Activated CD8-positive, alpha-beta T cell treated with anti-CD3 and anti-CD28 coated beads for 36 hours (primary cell): Measurements from ENCODE around the gene FZD10. TPM values are rescaled to one million over a fixed set of nuclear protein-coding genes. Genes with fewer than 3 reads are reported as not detected.

ENCODE experiments used
- ATAC-seq: fragments of 200-7000 bp; cut with Tn5 transposase; one replicate; pipeline ENCODE4 v1.10.0; 2021; ENCODE audit warnings: mild to moderate bottlenecking, moderate library complexity
- CTCF ChIA-PET: fragments of 350-600 bp; sonication (Branson Sonifier 250); formaldehyde crosslinking; loops from one replicate; lab custom pipeline; 2021; ENCODE audit warnings: antibody characterized with exemption; lab: Charles Lee
- POLR2A ChIA-PET: fragments of 350-600 bp; sonication (Branson Sonifier 250); formaldehyde crosslinking; loops from one replicate; lab custom pipeline; 2021; ENCODE audit warnings: antibody characterized with exemption; lab: Charles Lee
- DNase-seq: peaks from one replicate; pipeline ENCODE4 v3.0.0-alpha.2; 2020
- H3K27ac Mint-ChIP-seq: one replicate; pipeline ENCODE4 v1.8.0; 2021; ENCODE audit warnings: mild to moderate bottlenecking, mixed read lengths
- H3K27me3 Mint-ChIP-seq: one replicate; pipeline ENCODE4 v1.8.0; 2021; ENCODE audit warnings: mixed read lengths
- H3K36me3 Mint-ChIP-seq: one replicate; pipeline ENCODE4 v1.8.0; 2021; ENCODE audit warnings: low read depth, mixed read lengths
- H3K4me1 Mint-ChIP-seq: one replicate; pipeline ENCODE4 v1.8.0; 2021; ENCODE audit warnings: low read depth, mixed read lengths
- H3K4me3 Mint-ChIP-seq: one replicate; pipeline ENCODE4 v1.8.0; 2021; ENCODE audit warnings: mild to moderate bottlenecking, moderate library complexity, mixed read lengths
- H3K9me3 Mint-ChIP-seq: one replicate; pipeline ENCODE4 v1.8.0; 2021; ENCODE audit warnings: mixed read lengths
- CTCF ChIP-seq: fragments of 200-600 bp; IDR thresholded peaks from one replicate; pipeline ENCODE4 v1.8.0; 2022; ENCODE audit warnings: antibody characterized with exemption, mild to moderate bottlenecking
- intact Hi-C: fragments of 100-400 bp; cut with micrococcal nuclease; formaldehyde crosslinking; loops from one replicate; pipeline ENCODE4 v1.10.0; 2022
- total RNA-seq, 2 experiments: library from RNA; stranded (reverse); gene quantifications; one replicate each; pipeline ENCODE4 v1.2.3, GENCODE V29; 2021

Gene FZD10
- total RNA-seq, 2 experiments from 2014 or later: not detected

GRCh38 chr12:130212384-130212989 lies 50.2 kb downstream of the FZD10 start:
- TF ChIP-seq CTCF: no peak
- no peak for DNase-seq
- ChIA-PET CTCF (no interaction called here), POLR2A (no interaction called here)
- ATAC-seq: no peak
- Mint-ChIP-seq H3K27me3 (peaks cover 2% of the 10 kb centered on the region), H3K9me3 (peaks cover 11% of the 10 kb centered on the region), H3K4me1 (peaks cover 2% of the 10 kb centered on the region), H3K4me3 (no peak overlapping the region), H3K27ac (no peak overlapping the region), H3K36me3 (no peaks in the 10 kb centered on the region)
- intact Hi-C loops: no loop called here

GRCh38 chr12:130213249-130213648 lies 51.0 kb downstream of the FZD10 start:
- no peak for TF ChIP-seq CTCF
- ChIA-PET POLR2A (no interaction called here), CTCF (no interaction called here)
- DNase-seq (no peak), ATAC-seq (no peak)
- intact Hi-C loops: no loop called here
- Mint-ChIP-seq H3K27ac (no peak overlapping the region), H3K4me1 (peaks cover 2% of the 10 kb centered on the region), H3K4me3 (no peak overlapping the region), H3K9me3 (peaks cover 3% of the 10 kb centered on the region), H3K36me3 (no peaks in the 10 kb centered on the region), H3K27me3 (peaks cover 2% of the 10 kb centered on the region)

- H3K27ac Mint-ChIP-seq: no peak overlapping the region
- H3K36me3 Mint-ChIP-seq: no peaks in the 10 kb centered on the region
- peaks cover 2% of the 10 kb centered on the region for H3K4me1 Mint-ChIP-seq
- no peak overlapping the region for H3K4me3 Mint-ChIP-seq
- ATAC-seq (no peak), DNase-seq (no peak)
- intact Hi-C loops: no loop called here
- CTCF ChIA-PET: no interaction called here
- H3K9me3 Mint-ChIP-seq: no peaks in the 10 kb centered on the region
- no peak for TF ChIP-seq CTCF
- POLR2A ChIA-PET: no interaction called here
- peaks cover 5% of the 10 kb centered on the region for H3K27me3 Mint-ChIP-seq
Measured at GRCh38 chr12:130214686-130215395, 52.6 kb downstream of the FZD10 start.

Other genes with a start within 250 kb of the FZD10 start
- gene PIWIL1, start 175.4 kb downstream of the FZD10 start, total RNA-seq: not detected